Spleen (tissue), 7 donors: ENCODE results near the gene FAM241A.

Experiments used
- CTCF ChIP-seq, 11 experiments: fragments of 200-600 bp in 7 of 11; fragments of 450-650 bp in 4 of 11; sonication (generic) in 4 of 11; IDR thresholded peaks in 8 of 11; conservative IDR thresholded peaks in 3 of 11; 1 replicate in 7 of 11; 2 replicates in 4 of 11; pipeline versions ENCODE4 v1.4.0 to v1.8.0; 2016 to 2021; ENCODE audit warnings: antibody characterized with exemption in 11 of 11, inconsistent platforms in 4 of 11, mild to moderate bottlenecking in 1 of 11
- POLR2A ChIP-seq, 3 donors: fragments of 450-650 bp; IDR thresholded peaks; one replicate each; pipeline ENCODE4 v1.5.1; 2017; ENCODE audit warnings: antibody characterized with exemption in 3 of 3, mild to moderate bottlenecking in 1 of 3
- POLR2AphosphoS5 ChIP-seq, 3 donors: sonication (generic); formaldehyde crosslinking; IDR thresholded peaks; one replicate each; pipeline ENCODE4 v1.5.1; 2017; ENCODE audit warnings: antibody characterized with exemption in 3 of 3
- donor health status: DM: no; HTN: no; CAD: no; lungs with moderate emphysema.
- donor health status: DM: no; HTN: no; CAD: no.
- donor health status: DM: no; HTN: no; CAD: no.

DNA sequence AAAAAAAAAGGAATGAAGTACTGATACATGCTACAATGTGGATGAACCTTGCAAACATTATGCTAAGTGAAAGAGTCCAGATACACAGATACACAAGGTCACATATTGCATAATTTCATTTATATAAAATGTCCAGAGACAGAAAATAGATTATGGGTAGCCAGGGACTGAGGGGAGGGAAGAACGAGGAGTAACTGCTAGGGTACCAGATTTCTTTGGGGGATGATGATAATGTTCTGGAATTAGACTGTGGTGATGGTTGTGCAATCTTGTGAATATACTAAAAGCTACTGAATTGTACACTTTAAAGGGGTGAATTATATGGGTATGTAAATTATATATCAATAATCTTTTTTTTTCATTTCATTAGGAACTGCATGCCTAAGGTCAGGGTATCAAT, 65.5 kb downstream of the FAM241A start:
- TF ChIP-seq POLR2A (IDR thresholded peaks at IDR 0.05) (no peak), CTCF (IDR thresholded peaks at IDR 0.05 in 8 of 11, conservative IDR thresholded peaks at IDR 0.05 in 3 of 11) (no peak), POLR2AphosphoS5 (IDR thresholded peaks at IDR 0.05) (no peak)
